Peyer's patch (tissue), 4 donors: ENCODE measurements around the gene MAP2K5.

Source experiments
- CTCF ChIP-seq, 6 experiments: fragments of 450-650 bp in 4 of 6; fragments of 200-600 bp in 2 of 6; sonication (generic) in 1 of 6; IDR thresholded peaks; one replicate each; pipeline ENCODE4 v1.5.1; 2017 to 2019; ENCODE audit warnings: antibody characterized with exemption in 6 of 6, mild to moderate bottlenecking in 3 of 6, moderate library complexity in 1 of 6
- POLR2A ChIP-seq, 2 donors: fragments of 450-650 bp; IDR thresholded peaks; one replicate each; pipeline ENCODE4 v1.5.1; 2017; ENCODE audit warnings: antibody characterized with exemption in 2 of 2, mild to moderate bottlenecking in 2 of 2, moderate library complexity in 2 of 2

- TF ChIP-seq CTCF (IDR thresholded peaks at IDR 0.05), result no peak
- TF ChIP-seq POLR2A (IDR thresholded peaks at IDR 0.05), result no peak
Observed at GRCh38 chr15:67822537-67823313, 280.2 kb downstream of the MAP2K5 start.
